Stimulated activated naive CD4-positive, alpha-beta T cell treated with Interleukin-2 at 50 U/mL for 16 hours (primary cell): ENCODE measurements around the gene RGS16.

ENCODE experiments used
- DNase-seq: peaks from one replicate; lab custom pipeline; 2025; lab: John Stamatoyannopoulos, UW

The RGS16 gene

GRCh38 chr1:182608845-182609610 is 4.8 kb upstream of the RGS16 start:
- no peak for DNase-seq

GRCh38 chr1:182608236-182608635 is 4.0 kb upstream of the RGS16 start:
- no peak for DNase-seq

DNA sequence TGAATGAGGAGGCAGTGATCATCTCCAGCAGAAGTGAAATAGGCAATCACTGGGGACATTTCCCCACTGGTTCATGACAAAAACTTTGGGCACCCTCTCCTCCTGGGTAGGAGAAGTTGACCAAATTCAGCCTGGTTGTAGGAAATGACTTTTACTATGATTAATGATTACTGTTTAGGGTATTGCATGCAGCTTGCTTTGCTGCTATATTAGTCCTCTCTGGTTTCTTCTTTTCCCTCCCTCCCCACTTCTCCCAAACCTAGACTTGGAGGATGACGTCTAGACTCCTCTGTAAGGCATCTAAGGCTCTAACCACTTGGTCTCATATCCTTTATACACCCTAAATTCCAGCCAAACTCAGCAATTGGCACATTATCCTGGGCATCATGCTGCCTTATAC is 3.4 kb upstream of the RGS16 start:
- no peak for DNase-seq

- no peak for DNase-seq
These were observed 479 bp downstream of the RGS16 start for GRCh38 chr1:182603646-182604174.

DNA sequence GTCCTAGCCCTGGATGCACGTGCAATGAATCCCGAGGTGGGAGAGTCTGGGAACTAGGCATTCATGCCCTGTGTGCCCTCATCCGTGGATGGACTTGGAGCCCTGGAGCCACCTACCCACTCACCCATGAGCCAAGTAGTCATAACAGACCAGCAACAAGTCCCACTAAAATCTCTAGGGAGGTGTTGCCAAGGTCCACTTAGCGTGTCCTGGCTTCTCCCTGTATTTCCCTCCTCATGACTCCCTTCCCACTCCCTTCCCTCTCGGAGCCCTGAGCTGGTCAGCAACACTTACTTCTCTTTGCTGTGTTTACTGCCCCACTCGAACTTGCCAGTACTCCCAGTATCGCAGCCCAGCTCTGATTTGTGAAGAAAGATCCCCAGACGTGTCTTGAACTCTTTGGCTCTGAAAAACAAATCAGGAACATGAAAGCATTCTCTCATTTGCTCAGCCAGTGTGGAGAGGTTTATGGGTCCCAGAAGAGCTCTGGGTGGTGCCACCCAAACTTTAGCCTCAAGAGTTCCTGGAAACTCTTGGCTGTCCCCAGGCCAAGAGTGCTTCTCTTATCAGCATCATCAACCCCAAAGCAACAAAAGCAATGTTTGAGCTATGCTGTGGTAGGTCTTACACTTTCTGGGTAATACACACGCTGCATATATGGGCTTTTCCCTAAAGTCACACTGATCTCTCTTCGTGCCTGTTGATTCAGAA is 1.1 kb downstream of the RGS16 start:
- no peak for DNase-seq

DNA sequence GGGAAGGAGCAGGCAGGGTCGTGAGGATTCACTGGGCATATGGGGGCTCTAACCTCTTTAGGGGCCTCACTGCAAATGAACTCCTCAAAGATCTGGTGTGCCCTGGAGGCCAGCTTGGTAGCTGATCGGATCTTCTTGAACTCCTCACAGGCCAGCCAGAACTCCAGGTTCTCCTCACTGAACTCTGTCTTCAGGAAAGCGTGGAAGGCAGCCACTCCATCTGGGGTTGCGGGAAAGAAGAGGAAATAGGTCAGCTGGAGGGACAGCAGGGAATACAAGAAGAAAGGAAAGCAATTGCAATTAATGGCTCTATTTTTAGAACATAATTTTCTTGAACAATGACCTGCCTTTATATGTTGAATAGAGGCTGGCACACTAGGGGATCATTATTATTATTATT is 2.3 kb downstream of the RGS16 start:
- DNase-seq, result no peak

DNA sequence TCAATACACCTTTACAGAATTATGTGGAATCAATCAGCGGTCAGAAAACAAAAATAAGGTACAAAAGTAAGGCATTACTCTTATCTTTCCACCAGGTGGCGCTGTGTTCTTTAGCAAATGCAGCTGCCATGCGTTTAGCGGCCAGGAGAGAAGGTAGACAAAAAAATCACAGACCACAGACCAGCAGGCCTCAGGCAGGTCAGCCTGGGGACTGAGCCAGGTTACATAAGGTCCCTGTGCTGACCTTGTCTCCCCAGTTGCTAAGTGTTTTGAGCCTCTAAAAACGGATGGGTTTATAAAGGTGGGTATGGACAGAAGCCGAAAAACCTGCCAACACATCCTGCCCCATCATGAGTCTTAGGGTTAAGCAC is 2.8 kb downstream of the RGS16 start:
- DNase-seq, result peak; percentile 53

- no peak for DNase-seq
These were observed 3.3 kb downstream of the RGS16 start for GRCh38 chr1:182600745-182601415.

- DNase-seq, result no peak
These were observed 4.0 kb downstream of the RGS16 start for GRCh38 chr1:182600036-182600713.

- no peak for DNase-seq
These were observed 4.8 kb downstream of the RGS16 start for GRCh38 chr1:182599339-182599738.

DNA sequence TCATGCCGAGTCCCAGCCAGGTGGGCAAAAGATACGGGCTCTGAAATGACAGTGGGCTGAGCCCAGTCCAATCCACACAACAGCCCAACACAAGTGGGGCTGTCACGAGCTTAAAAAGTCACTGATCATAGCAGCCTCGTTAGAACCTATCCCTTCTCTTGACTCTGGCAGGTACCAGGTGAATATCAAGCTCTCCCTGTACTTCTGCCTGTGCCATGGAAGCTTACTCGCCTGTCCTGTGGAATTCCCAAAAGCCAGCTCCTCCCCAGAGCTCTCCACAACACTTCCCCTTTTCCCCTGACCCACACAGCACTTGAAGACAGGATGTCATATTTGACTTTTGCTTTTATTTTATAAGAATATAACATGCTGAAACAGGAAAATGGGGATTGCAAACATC is 5.9 kb downstream of the RGS16 start:
- DNase-seq, result no peak

DNA sequence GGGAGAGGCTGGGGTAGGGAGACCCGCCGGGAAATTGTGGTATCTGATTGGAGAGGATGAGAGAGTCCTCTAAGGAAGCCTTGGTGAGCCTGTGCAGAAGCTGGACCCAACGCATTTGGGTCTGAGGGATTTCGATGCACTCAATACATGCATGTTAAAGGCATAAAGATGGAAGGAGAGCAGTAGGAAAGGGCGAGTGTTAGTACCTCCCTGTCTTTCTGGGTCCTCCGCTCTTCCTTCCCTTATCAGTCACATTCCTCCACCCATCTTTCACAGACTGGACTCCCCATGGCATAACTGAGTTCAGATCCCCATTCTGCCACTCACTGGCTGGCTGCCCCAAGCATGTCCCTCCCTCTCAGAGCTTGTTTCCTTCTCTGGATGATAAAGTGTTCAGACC is 7.3 kb downstream of the RGS16 start:
- DNase-seq, result no peak

- peak; percentile 56 for DNase-seq
These were observed 8.4 kb downstream of the RGS16 start for GRCh38 chr1:182595641-182596240.

- DNase-seq, result no peak
These were observed 14.3 kb downstream of the RGS16 start for GRCh38 chr1:182589931-182590330.

GRCh38 chr1:182589520-182589919 is 14.7 kb downstream of the RGS16 start:
- no peak for DNase-seq

DNA sequence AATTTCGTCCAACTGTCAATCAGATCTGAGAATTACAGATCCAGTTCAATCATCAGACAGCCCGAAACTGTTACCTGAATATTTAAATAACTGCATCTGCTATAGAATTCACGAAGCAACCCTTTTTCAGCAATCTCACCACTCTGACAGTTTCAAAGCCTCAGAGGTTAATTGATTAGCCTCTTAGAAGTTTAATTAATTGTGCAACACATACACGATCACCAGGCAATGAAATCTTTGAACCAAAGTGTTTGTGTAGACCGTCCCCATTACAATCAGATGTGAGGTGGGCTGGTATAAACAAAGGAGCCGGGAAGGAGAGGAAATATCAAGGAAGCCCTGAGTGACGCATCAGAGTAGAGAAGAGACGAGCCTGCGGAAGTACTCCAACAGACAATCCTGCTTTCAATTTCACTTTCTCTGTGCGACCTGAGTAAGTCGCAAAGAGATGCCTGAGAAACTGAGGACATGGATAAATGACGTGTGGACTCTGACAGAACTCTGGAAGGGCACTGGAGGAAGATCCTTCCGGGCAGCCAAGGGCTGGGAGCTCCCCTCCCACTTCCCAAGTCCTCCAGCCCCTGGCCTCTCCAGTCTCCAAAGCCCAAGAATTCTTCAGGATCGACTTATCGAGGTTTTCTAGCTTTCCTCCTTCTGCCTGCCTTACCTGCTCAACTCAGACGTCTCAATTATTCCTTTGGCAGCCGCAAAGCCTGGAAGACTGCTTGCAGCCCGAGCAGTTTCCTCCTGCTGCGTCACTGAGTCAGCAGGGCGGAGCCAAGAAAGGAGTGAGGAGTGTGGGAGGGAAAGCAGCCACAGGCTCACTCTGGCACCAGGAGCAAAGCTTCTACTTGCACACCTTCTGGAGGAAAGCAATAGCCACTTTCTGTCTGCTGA is 15.4 kb downstream of the RGS16 start, which contains the start of gene RNASEL:
Gene RNASEL (minus strand): TSS at position 757 of the 897 bp plus-strand sequence. CDS start 2,450 bp downstream, outside the sequence.
- DNase-seq, result peak; percentile 49

DNA sequence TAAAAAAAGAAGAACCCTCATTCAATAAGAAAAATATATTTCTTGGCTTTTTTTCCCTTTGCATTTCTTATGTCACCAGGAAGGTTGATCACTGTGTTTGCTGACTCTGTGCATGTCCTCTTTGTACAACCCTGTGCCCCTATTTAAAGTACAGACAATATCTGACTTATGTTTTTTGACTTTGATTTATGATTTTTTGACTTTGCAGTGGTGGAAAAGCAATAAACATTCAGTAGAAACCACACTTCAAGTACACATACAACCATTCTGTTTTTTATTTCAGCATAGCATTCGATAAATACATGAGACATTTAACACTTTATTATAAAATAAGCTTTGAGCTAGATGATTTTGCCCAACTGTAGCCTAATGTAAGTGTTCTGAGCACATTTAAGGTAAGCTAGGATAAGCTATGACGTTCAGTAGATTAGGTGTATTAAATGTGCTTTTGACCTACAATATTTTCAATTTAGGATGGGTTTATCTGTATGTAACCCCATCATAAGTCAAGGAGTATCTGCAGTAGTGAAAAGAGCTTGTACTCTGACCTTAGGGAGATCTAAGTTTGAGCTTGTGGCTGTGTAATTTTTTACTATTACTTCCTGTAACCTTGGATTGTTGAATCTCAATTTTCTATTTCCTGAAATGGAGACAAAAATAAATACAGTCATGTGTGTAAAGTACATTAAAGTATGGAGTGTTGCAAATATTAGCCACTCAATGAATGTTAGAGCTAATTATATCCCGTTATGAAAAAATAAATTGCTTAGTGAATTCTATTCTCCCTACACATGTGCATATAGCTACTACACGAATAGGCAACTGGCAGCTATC is 16.3 kb downstream of the RGS16 start:
- no peak for DNase-seq

DNA sequence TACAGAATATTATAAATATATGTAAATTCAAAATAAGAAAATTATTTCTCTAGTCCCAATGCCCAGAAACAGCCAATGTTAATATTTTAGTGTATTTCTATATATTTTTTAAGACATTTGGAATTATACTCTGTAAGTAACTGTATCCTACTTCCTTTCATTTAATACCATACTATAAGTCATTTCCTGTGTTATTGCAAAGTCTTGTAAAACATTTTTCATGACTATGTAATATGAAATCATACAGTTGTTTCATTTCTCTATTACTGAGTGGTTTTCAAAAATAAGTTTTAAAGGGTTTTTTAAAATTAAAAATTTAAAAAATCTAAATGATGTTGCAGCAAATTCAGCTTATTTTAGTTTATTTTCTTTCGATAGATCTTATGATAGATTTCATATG is 17.1 kb downstream of the RGS16 start:
- no peak for DNase-seq

DNA sequence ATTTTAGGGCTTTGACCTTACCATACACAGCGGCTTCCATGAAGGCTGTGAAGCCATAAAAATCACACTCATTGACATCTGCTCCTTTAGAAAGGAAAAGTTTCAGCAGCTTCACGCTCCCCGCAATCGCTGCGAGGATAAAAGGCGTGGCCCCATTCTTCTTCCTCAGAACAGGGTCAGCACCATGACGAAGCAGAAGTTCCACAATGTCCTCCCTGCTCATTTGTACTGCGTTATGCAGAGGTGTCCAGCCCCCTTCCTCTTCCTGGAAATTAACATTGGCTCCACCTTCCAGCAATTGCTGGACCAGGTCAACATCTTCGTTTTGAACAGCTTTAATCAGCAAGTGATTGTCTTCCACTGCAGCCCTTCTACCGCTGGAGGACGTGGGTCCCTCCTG is 17.8 kb downstream of the RGS16 start:
- no peak for DNase-seq

GRCh38 chr1:182584746-182585145 is 19.4 kb downstream of the RGS16 start:
- no peak for DNase-seq
